Activated CD8-positive, alpha-beta memory T cell treated with anti-CD3 and anti-CD28 coated beads for 36 hours (primary cell): Measurements from ENCODE around the gene INPP5D. TPM values are rescaled to one million over a fixed set of nuclear protein-coding genes. Genes with fewer than 3 reads are reported as not detected.
"Not testable (repeated sequence)": the region's sequence is repeated elsewhere in the genome, so short reads cannot be mapped to it uniquely, and the experiment has no call there.

ENCODE experiments used
- CTCF ChIA-PET: fragments of 350-600 bp; sonication (Branson Sonifier 250); formaldehyde crosslinking; loops from one replicate; lab custom pipeline; 2021; ENCODE audit warnings: antibody characterized with exemption; lab: Charles Lee
- POLR2A ChIA-PET: fragments of 350-600 bp; sonication (Branson Sonifier 250); formaldehyde crosslinking; loops from one replicate; lab custom pipeline; 2021; ENCODE audit warnings: antibody characterized with exemption; lab: Charles Lee
- total RNA-seq, 2 experiments: library from RNA; stranded (reverse); gene quantifications; one replicate each; pipeline ENCODE4 v1.2.3, GENCODE V29; 2021

Gene INPP5D
- total RNA-seq, 2 experiments from 2014 or later, result 43.1 to 46.5 TPM

- POLR2A ChIA-PET, result interaction anchor here (0.6 kb wide), 1 partner anchor 30 kb away, joined by 4 read pairs; no protein-coding TSS in a partner anchor
- CTCF ChIA-PET, result interaction anchor here (1.5 kb wide), 1 partner anchor 13 kb away, joined by 3 read pairs; no protein-coding TSS in a partner anchor
These were observed 136.9 kb downstream of the INPP5D start for GRCh38 chr2:233197022-233197421.

DNA sequence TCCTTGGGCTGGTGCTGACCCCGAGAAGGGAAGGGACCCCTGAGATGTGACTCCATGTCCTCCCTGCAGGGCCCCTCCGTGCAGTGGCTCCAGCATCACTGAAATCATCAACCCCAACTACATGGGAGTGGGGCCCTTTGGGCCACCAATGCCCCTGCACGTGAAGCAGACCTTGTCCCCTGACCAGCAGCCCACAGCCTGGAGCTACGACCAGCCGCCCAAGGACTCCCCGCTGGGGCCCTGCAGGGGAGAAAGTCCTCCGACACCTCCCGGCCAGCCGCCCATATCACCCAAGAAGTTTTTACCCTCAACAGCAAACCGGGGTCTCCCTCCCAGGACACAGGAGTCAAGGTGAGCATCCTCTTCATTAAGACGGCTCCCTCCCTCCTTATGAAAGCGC is 137.9 kb downstream of the INPP5D start:
- CTCF ChIA-PET, result interaction anchor here (1.5 kb wide), 1 partner anchor 12 kb away, joined by 3 read pairs; no protein-coding TSS in a partner anchor
- POLR2A ChIA-PET, result no interaction called here

DNA sequence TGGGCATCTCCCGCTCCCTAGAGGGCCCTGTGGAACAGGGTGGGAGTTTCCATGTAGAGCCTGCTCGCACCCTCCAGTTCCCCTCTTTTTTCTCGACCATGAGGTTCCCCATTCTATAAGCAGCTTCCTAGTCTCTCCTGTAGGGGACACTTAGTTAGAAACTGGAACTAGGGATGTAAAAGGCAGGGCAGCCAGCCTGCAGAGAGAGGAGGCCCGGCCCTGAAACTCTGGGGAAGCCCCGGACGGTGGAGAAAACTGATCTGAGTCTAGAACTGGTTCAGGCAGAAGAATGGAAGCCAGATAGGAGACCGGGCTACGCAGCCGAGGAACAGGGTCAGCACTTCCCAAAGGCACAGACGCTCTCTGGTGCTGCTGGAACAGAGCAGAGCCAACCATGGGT is 139.7 kb downstream of the INPP5D start:
- ChIA-PET POLR2A (interaction anchor here (0.6 kb wide), 1 partner anchor 30 kb away, joined by 3 read pairs; no protein-coding TSS in a partner anchor), CTCF (interaction anchor here (0.6 kb wide), 1 partner anchor 132 kb away, joined by 3 read pairs; no protein-coding TSS in a partner anchor)

DNA sequence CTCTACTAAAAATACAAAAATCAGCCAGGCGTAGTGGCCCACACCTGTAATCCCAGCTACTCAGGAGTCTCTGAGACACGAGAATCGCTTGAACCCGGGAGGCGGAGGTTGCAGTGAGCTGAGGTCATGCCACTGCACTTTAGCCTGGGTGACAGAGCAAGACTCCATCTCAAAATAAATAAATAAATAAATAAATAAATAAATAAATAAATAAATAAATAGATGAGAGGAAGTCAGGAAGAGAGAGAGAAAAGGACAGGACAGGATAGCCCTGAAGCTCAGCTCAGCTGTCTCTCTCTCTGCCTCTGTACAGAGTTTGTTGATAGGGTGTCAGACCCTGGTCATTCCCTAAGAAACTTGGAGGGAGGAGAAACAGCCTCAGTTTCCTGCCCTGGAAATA is 140.6 kb downstream of the INPP5D start:
- CTCF ChIA-PET, POLR2A ChIA-PET: not testable (repeated sequence)

- CTCF ChIA-PET, result no interaction called here
- POLR2A ChIA-PET, result no interaction called here
These were observed 141.3 kb downstream of the INPP5D start for GRCh38 chr2:233201258-233202013.

DNA sequence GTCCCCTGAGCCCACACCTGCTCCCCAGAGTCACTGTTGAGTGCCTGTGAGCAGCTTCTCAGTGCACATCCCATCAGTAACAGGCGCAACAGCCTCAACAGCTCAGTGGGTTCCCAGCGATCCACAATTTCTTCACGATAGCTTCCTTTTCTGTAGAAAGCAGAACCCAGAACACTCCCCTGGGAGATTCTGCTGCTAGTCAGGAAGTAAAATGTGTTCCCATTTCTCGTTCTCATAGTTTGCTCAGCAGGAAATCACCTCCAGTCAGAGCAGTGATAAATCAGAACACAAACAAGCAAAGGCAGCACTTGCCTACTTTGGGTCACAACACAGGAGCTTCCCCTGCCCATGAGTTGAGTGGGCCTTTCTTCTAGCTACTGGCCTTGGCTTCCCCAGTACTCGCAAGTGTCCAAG is 142.4 kb downstream of the INPP5D start:
- CTCF ChIA-PET, result no interaction called here
- POLR2A ChIA-PET, result no interaction called here

DNA sequence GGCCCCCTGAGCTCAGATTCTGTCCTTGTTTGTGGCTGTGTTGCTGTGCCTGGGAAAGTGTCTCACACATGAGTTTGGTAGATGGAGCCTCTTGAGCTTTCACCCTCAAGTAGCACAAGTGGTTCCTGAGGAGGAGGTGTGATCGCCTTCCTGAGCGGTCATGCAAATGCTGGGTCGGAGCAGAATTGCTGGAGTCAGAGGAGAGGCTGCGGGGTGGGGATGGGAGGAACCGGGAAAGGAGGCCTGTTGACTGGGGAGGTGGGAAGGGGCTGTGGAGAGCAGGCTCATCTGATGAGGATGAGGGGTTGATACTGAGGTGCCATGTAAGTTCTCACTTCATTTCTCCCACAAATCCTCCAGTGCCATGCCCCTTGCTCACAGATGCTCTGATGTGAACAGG is 142.9 kb downstream of the INPP5D start:
- POLR2A ChIA-PET, result no interaction called here
- CTCF ChIA-PET, result no interaction called here

DNA sequence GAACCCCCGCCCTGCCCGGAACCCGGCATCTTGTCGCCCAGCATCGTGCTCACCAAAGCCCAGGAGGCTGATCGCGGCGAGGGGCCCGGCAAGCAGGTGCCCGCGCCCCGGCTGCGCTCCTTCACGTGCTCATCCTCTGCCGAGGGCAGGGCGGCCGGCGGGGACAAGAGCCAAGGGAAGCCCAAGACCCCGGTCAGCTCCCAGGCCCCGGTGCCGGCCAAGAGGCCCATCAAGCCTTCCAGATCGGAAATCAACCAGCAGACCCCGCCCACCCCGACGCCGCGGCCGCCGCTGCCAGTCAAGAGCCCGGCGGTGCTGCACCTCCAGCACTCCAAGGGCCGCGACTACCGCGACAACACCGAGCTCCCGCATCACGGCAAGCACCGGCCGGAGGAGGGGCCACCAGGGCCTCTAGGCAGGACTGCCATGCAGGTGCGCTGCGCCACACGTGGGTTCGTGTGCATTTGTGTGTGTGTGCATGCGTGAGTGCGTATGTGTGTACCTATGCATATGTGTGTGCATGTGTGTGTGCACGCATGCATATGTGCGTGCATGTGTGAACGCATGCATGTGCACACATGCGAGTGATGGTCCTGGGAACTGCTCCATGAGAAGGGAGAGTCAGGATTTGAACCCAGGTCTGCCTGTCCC is 144.3 kb downstream of the INPP5D start:
- CTCF ChIA-PET, result no interaction called here
- POLR2A ChIA-PET, result interaction anchor here (0.7 kb wide), 1 partner anchor 31 kb away, joined by 6 read pairs; no protein-coding TSS in a partner anchor

DNA sequence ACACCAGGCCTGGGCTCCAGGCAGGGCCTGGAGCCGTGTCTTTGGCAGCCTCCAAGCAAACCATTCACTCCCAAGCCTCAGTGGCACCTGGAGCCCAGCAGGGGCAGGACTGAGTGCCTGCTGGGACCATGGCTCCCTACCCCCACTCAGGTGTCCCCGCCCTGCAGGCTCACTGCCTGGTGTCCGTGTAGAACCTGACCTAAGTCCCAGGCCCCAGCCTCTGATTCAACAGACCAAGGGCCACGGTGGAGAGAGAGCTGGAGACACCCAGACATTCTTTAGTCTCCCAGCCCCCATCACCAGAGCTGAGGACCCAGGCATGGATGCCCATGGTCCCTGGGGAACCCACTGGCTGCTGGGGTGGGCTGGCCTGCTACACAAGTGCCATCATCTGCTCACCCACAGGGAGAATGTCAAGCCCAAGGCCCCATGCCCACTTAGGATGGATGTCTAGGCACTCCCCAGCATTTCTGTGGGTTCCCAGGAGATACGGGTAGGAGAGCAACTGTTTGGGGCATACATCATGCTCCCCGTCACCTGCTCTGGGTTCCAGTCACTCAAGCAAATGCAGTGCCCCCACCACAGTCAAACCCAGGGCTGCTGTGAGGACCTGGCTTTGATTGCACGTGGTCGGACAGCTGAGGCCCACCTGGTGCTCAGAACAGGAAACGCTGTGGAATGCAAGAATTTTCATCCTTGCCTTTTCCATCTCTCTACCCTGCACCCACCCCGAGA is 148.4 kb downstream of the INPP5D start:
- CTCF ChIA-PET, result no interaction called here
- POLR2A ChIA-PET, result interaction anchor here (0.5 kb wide), 1 partner anchor 95 kb away, joined by 3 read pairs; no protein-coding TSS in a partner anchor

- POLR2A ChIA-PET, result no interaction called here
- CTCF ChIA-PET, result interaction anchor here (0.6 to 1.5 kb wide), 3 partner anchors 12 to 23 kb away, joined by 3 read pairs; no protein-coding TSS in a partner anchor
These were observed 149.0 kb downstream of the INPP5D start for GRCh38 chr2:233209117-233209532.

GRCh38 chr2:233209533-233210171 is 149.5 kb downstream of the INPP5D start:
- ChIA-PET POLR2A (no interaction called here), CTCF (interaction anchor here (0.6 to 1.5 kb wide), 3 partner anchors 12 to 24 kb away, joined by 3 read pairs; no protein-coding TSS in a partner anchor)

DNA sequence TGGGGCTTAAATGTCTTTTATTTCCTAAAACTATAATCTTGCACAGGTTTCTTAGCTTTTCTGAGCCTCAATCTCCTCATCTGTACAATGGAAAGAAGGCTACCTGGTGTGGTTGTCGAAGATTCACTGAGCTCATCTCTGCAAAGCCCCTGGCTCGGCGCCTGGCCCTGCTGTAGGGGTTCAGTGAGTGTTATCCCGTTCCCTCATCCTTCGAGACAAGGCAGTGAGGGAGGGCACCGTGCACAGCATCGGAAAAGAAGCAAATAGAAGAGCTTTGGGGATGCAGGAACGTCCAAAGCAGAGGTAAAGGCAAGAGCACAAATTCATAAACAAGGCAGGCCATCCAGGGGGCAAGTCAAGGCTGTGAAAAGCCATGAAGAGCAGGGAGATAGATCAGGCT is 150.1 kb downstream of the INPP5D start:
- ChIA-PET POLR2A (no interaction called here), CTCF (interaction anchor here (1.2 to 1.5 kb wide), 2 partner anchors 13 kb away, joined by 3 read pairs; no protein-coding TSS in a partner anchor)

DNA sequence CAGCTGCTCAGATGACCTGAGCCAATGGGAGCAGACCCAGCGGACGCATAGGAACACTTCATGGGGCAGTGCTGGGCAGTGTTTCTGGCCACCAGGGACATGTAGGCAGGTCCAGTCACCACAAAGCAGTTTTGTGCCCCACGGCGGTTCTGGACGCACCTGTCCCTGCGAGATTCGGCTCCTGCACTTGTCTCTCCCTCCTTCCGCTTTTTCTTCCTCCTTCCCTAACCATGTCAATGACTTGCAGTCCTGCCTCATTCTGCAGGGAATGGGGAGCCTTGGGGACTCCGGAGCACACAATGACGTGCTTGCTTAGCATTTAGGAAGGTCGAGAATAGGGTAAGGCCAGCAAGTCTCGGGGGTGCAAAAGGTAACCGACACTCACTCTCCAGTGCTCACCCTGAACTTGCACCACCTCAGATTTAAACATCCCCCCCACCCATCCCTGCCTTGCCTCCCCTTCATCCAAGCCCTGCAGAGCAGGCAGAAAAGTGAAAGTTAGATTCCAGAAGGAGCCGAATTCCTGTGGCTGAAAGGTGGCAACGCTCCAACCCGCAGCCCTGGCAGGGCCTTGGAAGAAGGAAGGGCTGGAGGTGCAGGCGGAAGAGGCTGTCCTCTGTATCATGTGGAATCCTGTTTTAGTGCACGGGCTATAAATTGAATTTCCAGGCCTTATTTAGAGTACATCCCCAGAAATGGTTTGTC is 150.9 kb downstream of the INPP5D start:
- ChIA-PET POLR2A (interaction anchor here (0.5 kb wide), 1 partner anchor 231 kb away, joined by 3 read pairs; no protein-coding TSS in a partner anchor), CTCF (no interaction called here)

- ChIA-PET POLR2A (no interaction called here), CTCF (no interaction called here)
These were observed 151.4 kb downstream of the INPP5D start for GRCh38 chr2:233211548-233211895.

GRCh38 chr2:233213011-233213410 is 152.9 kb downstream of the INPP5D start:
- ChIA-PET POLR2A (no interaction called here), CTCF (no interaction called here)

- POLR2A ChIA-PET, result no interaction called here
- CTCF ChIA-PET, result no interaction called here
These were observed 153.8 kb downstream of the INPP5D start for GRCh38 chr2:233213975-233214374.

- CTCF ChIA-PET, result no interaction called here
- POLR2A ChIA-PET, result no interaction called here
These were observed 157.8 kb downstream of the INPP5D start for GRCh38 chr2:233217892-233218377.

GRCh38 chr2:233218836-233219235 is 158.7 kb downstream of the INPP5D start:
- CTCF ChIA-PET, result interaction anchor here (0.6 to 1.1 kb wide), 2 partner anchors 84 to 998 kb away, joined by 3 to 4 read pairs; no protein-coding TSS in a partner anchor
- POLR2A ChIA-PET, result no interaction called here
